ENCODE measurements around the gene DTD1. TPM values are rescaled to one million over a fixed set of nuclear protein-coding genes. Genes with fewer than 3 reads are reported as not detected.

DTD1 gene
- total RNA-seq, 1 donor from 2014 or later, result 20.1 TPM

DNA sequence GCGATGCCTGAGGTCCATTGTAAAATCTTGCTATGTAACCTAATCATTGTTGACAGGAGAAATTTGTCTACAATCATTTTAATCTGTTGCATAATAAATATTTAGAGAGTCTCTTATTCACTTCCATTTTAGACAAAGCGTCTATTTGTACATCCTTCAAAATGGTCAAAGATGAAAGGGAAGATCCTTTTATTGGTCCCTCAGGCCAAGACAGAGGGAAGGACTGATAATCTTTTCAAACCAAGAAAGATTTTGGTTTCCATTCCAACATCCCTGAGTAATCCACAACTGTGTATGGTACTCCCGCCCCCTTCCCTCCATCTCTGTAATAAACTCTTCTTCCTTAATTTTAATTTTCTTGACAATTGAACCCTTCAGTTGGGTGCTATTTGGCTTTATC is 114.1 kb downstream of the DTD1 start:
- intact Hi-C loops (cut with micrococcal nuclease), result no loop called here

- intact Hi-C loops (cut with micrococcal nuclease), result no loop called here
These were observed 114.9 kb downstream of the DTD1 start for GRCh38 chr20:18702736-18703135.

- intact Hi-C loops (cut with micrococcal nuclease), result no loop called here
These were observed 117.6 kb downstream of the DTD1 start for GRCh38 chr20:18705490-18705889.

DNA sequence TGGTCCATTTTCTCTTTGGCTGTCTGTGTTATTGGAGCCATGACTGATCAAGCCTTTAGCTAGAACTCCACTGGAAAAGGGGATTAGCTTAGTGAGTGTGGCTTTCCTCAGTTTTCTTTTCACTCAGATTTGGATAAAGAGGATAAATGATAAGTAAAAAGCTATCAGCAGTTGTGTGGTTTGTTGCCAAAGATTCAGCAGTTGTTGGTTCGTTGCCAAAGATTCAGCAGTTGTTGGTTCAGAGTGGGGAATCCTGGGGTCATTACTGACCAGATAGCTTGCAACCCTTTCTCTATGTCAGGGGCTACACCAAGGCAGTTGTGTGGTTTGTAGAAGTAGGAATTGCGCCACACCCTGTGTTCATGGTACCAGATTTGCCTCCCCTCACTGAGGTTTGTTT is 118.1 kb downstream of the DTD1 start:
- intact Hi-C loops (cut with micrococcal nuclease), result no loop called here

DNA sequence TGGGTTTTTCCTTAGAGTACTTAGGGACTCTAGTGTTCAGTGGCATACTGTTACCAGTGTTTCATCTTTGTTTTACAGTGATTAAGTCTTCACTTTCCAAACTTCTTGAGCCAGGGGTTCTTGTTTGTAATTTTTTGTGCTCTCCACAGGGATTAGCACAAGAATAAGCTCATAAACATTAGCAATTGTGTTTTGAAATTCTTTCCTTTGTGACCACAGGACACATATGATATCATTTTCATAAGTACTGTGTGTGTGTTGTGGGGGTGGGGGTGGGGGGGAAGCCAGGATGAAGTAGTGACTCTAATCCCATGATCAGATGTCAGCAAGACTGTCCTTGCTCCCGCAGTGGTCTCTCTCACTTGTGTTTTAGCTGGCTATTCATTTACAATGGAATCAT is 124.3 kb downstream of the DTD1 start:
- intact Hi-C loops (cut with micrococcal nuclease), result no loop called here

GRCh38 chr20:18712882-18713281 is 125.0 kb downstream of the DTD1 start:
- intact Hi-C loops (cut with micrococcal nuclease), result no loop called here

DNA sequence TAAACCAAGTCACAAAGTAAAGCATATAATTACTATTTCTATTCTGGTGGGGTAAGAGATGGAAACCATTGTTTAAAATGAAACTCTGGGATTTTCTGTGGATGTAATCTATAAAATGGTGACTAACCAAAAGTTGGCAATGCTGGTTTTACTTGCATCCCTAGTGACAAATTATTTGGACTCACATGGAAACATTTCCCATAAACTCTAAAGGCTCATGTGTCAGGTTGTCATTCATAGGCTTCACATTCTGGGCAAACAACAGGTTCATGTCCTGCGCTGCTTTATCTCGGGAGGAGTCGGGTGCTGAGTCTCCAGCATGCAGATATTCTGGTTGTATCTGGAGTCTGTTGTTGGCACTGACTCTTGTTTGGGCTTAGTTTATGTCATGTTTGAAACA is 127.7 kb downstream of the DTD1 start:
- intact Hi-C loops (cut with micrococcal nuclease), result no loop called here

GRCh38 chr20:18717062-18717461 is 129.2 kb downstream of the DTD1 start:
- intact Hi-C loops (cut with micrococcal nuclease), result no loop called here

DNA sequence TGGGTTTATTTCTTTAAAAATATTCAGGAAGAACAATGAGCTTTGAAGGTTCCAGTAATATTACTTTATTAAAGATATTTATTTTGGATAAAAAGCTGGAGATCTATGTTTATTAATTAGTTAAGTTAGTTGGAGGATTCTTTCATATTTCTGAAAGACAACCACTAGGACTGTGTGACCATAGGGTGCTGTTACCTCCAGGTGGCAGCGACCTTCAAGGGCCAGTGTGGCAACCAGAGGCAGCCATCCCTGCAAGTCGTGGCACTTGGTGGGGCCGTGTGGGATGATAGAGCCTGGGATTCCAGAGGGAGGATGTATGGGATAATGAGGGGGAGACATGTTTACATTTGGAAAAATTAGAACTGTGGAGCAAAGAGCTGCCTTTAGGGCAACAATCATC is 130.3 kb downstream of the DTD1 start:
- intact Hi-C loops (cut with micrococcal nuclease), result no loop called here

DNA sequence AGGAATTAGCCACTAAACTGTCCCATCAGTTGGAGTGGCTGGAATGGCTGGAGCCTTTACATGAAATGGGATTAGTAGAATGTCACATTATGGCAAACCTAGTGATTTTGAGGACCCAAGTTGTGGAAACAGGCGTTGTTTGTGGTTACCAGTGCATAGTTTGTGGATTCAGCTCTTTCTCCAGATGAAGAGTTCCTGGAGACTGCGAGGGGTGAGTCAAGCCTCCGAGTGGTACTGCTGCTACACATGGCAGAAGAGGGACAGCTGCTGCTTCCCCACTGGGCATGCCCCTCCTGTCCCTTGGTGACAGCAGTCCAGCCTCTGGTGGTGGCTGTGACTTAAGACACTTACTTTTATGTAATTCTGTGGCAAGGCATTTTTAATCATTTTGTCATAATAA is 131.6 kb downstream of the DTD1 start:
- intact Hi-C loops (cut with micrococcal nuclease), result no loop called here

GRCh38 chr20:18721551-18722115 is 133.8 kb downstream of the DTD1 start:
- intact Hi-C loops (cut with micrococcal nuclease), result no loop called here

GRCh38 chr20:18722371-18722770 is 134.5 kb downstream of the DTD1 start:
- intact Hi-C loops (cut with micrococcal nuclease), result no loop called here

- intact Hi-C loops (cut with micrococcal nuclease), result no loop called here
These were observed 136.2 kb downstream of the DTD1 start for GRCh38 chr20:18724077-18724476.

DNA sequence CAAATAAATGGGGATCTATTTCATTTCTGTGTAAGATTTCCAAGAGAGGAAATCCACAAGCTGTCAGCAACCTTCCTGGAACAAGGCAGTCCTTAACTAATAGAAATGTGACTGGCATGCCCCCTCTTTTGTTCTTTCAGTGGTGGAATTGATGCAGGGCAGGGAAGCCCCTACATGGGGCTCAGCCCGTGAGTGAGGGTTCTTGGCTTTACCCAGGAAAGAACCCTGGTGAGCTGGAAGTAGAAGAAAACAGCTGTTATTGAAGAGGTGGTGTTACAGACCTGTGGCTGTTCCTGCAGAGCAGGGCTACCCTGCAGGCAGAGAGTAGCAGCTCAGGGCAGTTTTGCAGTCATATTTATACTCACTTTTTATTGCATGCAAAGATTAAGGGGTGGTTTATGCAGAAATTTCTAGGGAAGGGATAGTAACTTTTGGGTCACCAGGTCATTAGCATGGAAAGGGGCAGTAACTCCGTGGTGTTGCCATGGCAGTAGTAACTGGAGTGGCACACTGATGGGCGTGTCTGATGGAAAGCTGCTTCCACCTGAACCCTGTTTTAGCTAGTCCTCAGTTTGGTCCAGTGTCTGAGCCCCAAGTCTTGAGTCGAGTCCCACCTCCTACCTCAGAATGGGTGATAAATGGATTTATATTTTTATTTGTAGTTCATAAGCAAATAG is 137.1 kb downstream of the DTD1 start:
- intact Hi-C loops (cut with micrococcal nuclease), result no loop called here

DNA sequence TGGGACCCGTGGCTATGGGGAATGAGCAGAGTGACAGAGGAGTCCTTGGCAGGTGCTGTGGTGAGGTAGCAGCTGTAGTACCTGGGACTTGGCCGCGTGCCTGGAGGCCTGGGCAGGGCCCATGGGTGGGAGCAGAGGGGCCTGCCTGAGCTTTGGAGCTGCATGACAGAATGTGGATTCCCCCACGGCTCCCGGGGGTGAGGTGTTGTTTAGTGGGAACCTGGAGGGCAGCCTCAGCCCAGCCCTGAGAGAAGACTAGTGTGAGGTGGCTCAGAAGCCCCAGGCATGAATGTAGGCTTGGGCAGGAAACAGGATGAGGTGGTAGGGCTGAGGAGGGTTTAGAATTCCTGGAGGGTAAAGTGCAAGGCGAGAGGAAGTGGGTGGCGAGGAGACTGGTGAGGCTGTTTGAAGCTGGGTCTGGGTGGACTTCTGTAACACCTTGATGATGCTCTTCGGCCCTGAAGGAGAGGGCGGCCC is 139.2 kb downstream of the DTD1 start:
- intact Hi-C loops (cut with micrococcal nuclease), result no loop called here

DNA sequence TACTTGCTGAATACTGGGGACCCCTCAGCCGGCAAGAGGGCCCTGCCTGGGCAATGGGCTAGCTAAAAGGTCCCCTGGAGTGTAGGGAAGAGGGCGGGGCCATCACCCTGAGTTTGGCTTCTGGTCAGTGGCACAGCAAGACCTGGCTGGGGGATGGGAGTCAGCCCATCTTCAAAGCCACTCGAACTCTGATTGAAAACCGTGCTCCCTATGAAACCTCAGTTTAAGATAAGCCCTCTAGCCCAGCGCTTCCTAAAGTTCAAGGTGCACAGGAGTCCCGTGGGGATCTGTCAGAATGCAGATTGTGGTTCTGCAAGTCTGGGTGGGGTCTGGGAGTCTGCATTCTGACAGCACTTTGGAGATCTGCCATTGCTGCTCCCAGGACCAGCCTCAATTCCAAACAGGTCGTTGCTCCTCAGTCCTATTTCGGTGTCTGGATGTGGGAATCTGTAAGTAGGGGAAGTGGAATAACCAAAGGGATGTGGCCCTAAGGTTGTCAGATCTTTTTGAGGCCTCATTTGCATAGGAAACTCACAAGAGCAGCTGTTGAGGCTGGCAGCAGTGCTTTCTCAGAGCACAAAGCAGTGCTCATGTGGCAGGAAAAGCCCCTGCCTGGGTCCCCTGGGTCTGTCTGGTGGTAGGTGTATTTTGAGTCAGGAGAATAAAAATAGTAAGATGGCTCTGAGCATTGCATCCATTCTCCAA is 140.5 kb downstream of the DTD1 start:
- intact Hi-C loops (cut with micrococcal nuclease), result no loop called here

DNA sequence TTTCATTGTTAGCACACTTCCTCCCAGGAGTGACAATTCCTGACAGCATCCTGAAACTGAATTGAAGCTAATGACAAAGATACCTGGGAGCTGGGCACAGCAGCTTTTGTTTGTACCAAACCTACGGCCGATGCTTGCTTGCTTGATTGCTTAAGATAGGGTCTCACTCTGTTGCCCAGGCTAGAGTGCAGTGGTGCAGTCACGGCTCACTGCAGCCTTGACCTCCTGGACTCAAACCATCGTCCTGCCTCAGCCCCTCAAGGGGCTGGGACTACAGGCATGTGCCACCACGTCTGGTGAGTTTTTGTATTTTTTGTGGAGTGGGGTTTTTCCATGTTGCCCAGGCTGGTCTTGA is 141.0 kb downstream of the DTD1 start:
- intact Hi-C loops (cut with micrococcal nuclease), result no loop called here

GRCh38 chr20:18729231-18729825 is 141.5 kb downstream of the DTD1 start:
- intact Hi-C loops (cut with micrococcal nuclease), result no loop called here

GRCh38 chr20:18731940-18732339 is 144.1 kb downstream of the DTD1 start:
- intact Hi-C loops (cut with micrococcal nuclease), result no loop called here

DNA sequence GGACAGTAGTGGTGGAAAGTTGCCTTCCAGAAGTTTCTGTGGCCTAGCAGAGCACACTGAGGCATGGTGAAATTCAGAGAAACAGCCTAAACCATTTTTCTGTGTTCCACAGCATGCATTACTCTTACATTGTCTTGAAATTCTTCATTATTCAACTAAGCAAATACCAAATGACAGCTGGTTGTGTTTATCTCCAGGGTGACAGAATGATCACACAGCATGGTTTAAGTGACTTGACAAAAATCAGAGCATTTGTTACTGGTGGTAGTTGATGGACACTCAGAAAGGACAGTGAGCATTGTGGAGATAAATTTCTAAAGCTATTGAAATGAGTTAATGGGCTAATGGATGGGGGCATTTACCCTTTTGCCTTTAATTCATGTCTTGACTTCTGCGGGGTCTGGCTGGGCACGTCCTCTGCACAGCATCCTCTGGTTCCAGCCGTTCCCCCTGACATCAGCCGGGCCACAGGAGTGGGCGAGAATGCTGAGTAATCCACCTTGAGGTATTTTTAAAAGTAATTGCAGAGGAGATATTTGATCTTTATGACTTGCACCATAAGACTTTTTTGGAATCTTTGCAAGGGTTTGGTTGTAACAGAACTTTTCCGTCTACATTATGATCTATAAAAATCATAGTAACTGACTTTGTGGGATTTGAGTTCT is 146.8 kb downstream of the DTD1 start:
- intact Hi-C loops (cut with micrococcal nuclease), result no loop called here

- intact Hi-C loops (cut with micrococcal nuclease), result no loop called here
These were observed 149.3 kb downstream of the DTD1 start for GRCh38 chr20:18737140-18737539.

- intact Hi-C loops (cut with micrococcal nuclease), result no loop called here
These were observed 150.2 kb downstream of the DTD1 start for GRCh38 chr20:18738055-18738454.

Measured in T-helper 1 cell treated with Interleukin-12 subunit alpha and Interleukin-12 subunit beta and Interleukin-4 antibody, amounts not matched to agents 30 ng/mL and 1 ng/mL, for 36 hours (primary cell).